ENCODE data around the gene STX16. TPM values are rescaled to one million over a fixed set of nuclear protein-coding genes. Genes with fewer than 3 reads are reported as not detected.

The STX16 gene
- total and polyA plus RNA-seq, 9 of the 15 experiments (the other 6 are each of a cell fraction or from before 2014, with no cell fraction given), result 4.4 to 43.5 (median 14.7) TPM

GRCh38 chr20:58688840-58689239 lies 37.8 kb downstream of the STX16 start:
- H3K4me1 ChIP-seq (replicated peaks in 1 of 2; ENCODE audit: control insufficient read depth in 2 of 2, insufficient read depth in 2 of 2, low read length in 2 of 2), result peaks cover 0 to 7% of the 10 kb centered on the region in 2 experiments; a peak in 2 of 5 replicates
- no peaks in the 10 kb centered on the region for H3K27me3 ChIP-seq (ENCODE audit: control insufficient read depth in 2 of 2, insufficient read depth in 2 of 2, low read length in 2 of 2)
- no peaks in the 10 kb centered on the region for H4K20me1 ChIP-seq (replicated peaks; ENCODE audit: control insufficient read depth, insufficient read depth, low read length)
- ChIA-PET CTCF (ENCODE audit: low intra/inter-chr PET ratio) (no interaction called here), POLR2A (no interaction called here)
- H3K9me3 ChIP-seq (replicated peaks; ENCODE audit: control insufficient read depth, insufficient read depth, low read depth, low read length), result no peaks in the 10 kb centered on the region
- DNase-seq (ENCODE audit: extremely low read depth in 1 of 4, low spot score in 3 of 4) (no peak), ATAC-seq (no peak), FAIRE-seq (no peak)
- in situ Hi-C loops (cut with MboI) (no loop called here), intact Hi-C loops (cut with micrococcal nuclease) (no loop called here)
- no peaks in the 10 kb centered on the region for H3K9me1 ChIP-seq (ENCODE audit: control insufficient read depth, insufficient read depth, low read length)
- WGBS (ENCODE audit: insufficient coverage, low coverage, missing lambda C conversion rate), result 70% methylated on average over 6 of the region's 6 CpGs
- no TSS peak for BruUV-seq (replicated peaks)
- no peak overlapping the region; the same call in 2 of the 3 replicates for H3K27ac ChIP-seq (ENCODE audit: extremely low read depth, low read depth, low read length)
- no peak overlapping the region for H2AFZ ChIP-seq (ENCODE audit: low read depth, low read length)
- no peaks in the 10 kb centered on the region for H3K36me3 ChIP-seq (ENCODE audit: control insufficient read depth, insufficient read depth, low read length)
- no peak overlapping the region for H3K4me2 ChIP-seq (ENCODE audit: insufficient read depth, low read length)
- H3K9ac ChIP-seq (ENCODE audit: insufficient read depth in 1 of 2, low read depth in 2 of 2, low read length in 2 of 2), result no peak overlapping the region
- H3K4me3 ChIP-seq, result no peak overlapping the region
- H3K79me2 ChIP-seq (ENCODE audit: control insufficient read depth, insufficient read depth, low read length), result no peaks in the 10 kb centered on the region
- TF ChIP-seq PPARD (CRISPR knock-in tag; IDR thresholded peaks at IDR 0.05), result no peak
- TF ChIP-seq NCOA1 (IDR thresholded peaks at IDR 0.05; ENCODE audit: low read depth), result no peak
- TF ChIP-seq PURB (CRISPR knock-in tag; IDR thresholded peaks at IDR 0.05; ENCODE audit: low read depth), result no peak
- no peak for TF ChIP-seq SRSF7 (optimal IDR thresholded peaks at IDR 0.05; ENCODE audit: low read depth, low read length)
- no peak for TF ChIP-seq PRDM10 (IDR thresholded peaks at IDR 0.05; ENCODE audit: partially characterized antibody)
- TF ChIP-seq ZBTB43 (CRISPR knock-in tag; IDR thresholded peaks at IDR 0.05), result no peak
- TF ChIP-seq ESRRA (IDR thresholded peaks at IDR 0.05; ENCODE audit: borderline replicate concordance, low read depth), result no peak
- TF ChIP-seq NUFIP1 (IDR thresholded peaks at IDR 0.05; ENCODE audit: partially characterized antibody), result no peak
- no peak for TF ChIP-seq ZNF384 (IDR thresholded peaks at IDR 0.05; ENCODE audit: low read depth, low read length)
- no peak for TF ChIP-seq ZNF146 (CRISPR knock-in tag; IDR thresholded peaks at IDR 0.05; ENCODE audit: unreplicated experiment)
- TF ChIP-seq ZBTB1 (CRISPR knock-in tag; IDR thresholded peaks at IDR 0.05; ENCODE audit: borderline replicate concordance, low read depth), result no peak
- TF ChIP-seq ZNF444 (CRISPR knock-in tag; IDR thresholded peaks at IDR 0.05), result no peak
- no peak for TF ChIP-seq ZNF280B (CRISPR knock-in tag; IDR thresholded peaks at IDR 0.05)
- TF ChIP-seq GTF2F1 (IDR thresholded peaks at IDR 0.05; ENCODE audit: low read depth, low read length), result no peak
- no peak for TF ChIP-seq CTBP1 (IDR thresholded peaks at IDR 0.05; ENCODE audit: borderline replicate concordance)
- TF ChIP-seq TOE1 (IDR thresholded peaks at IDR 0.05; ENCODE audit: borderline replicate concordance), result no peak
- TF ChIP-seq TOE1 (CRISPR knock-in tag; IDR thresholded peaks at IDR 0.05; ENCODE audit: borderline replicate concordance, low read depth), result no peak
- no peak for TF ChIP-seq COPS2 (conservative IDR thresholded peaks at IDR 0.05)
